NB4 (cell line): ENCODE measurements around the gene PLXDC2.

Source experiments
- MYC ChIP-seq: IDR thresholded peaks from 2 replicates; pipeline ENCODE4 v1.6.1; 2011; ENCODE audit warnings: low read depth, low read length
- TF ChIP-seq, protein P1 (sequence below): IDR thresholded peaks from one replicate; pipeline ENCODE4 v1.5.1; 2012; ENCODE audit warnings: low read depth, low read length

- TF ChIP-seq, protein P1, sequence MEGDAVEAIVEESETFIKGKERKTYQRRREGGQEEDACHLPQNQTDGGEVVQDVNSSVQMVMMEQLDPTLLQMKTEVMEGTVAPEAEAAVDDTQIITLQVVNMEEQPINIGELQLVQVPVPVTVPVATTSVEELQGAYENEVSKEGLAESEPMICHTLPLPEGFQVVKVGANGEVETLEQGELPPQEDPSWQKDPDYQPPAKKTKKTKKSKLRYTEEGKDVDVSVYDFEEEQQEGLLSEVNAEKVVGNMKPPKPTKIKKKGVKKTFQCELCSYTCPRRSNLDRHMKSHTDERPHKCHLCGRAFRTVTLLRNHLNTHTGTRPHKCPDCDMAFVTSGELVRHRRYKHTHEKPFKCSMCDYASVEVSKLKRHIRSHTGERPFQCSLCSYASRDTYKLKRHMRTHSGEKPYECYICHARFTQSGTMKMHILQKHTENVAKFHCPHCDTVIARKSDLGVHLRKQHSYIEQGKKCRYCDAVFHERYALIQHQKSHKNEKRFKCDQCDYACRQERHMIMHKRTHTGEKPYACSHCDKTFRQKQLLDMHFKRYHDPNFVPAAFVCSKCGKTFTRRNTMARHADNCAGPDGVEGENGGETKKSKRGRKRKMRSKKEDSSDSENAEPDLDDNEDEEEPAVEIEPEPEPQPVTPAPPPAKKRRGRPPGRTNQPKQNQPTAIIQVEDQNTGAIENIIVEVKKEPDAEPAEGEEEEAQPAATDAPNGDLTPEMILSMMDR, result no peak
- TF ChIP-seq MYC, result no peak
Measured at GRCh38 chr10:19845503-19846368, 29.5 kb downstream of the PLXDC2 start.
